ENCODE results near the gene STX8.

STX8 gene

DNA sequence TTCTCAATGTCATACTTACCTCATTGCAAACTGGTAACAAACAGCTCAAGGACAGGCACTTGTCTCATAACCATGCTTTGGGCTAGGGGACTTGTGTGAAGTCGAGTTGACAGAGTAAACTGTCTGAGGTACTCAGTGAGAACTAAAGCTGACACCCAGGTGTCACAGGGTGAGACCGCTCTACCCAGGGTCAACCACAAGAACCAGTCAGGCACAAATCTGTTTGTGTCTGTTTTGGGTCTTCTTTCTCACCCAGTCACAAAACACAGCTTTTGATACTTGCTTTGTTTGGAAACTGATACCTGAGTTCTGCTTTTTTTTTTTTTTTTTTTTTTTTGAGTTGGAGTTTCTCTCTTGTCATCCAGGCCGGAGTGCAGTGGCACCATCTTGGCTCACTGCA, 161.1 kb downstream of the STX8 start:
- Histone ChIP-seq H3K9me3 (ENCODE audit: insufficient read depth, low read length) (no peaks in the 10 kb centered on the region), H2AFZ (ENCODE audit: low read depth, low read length) (no peak overlapping the region), H3K36me3 (replicated peaks; ENCODE audit: low read depth, low read length) (no peaks in the 10 kb centered on the region), H3K27ac (ENCODE audit: low read length) (no peak overlapping the region), H3K4me1 (ENCODE audit: low read length) (peaks cover 4% of the 10 kb centered on the region), H3K4me3 (ENCODE audit: low read length) (no peak overlapping the region), H4K20me1 (ENCODE audit: insufficient read depth, low read length) (no peaks in the 10 kb centered on the region), H3K9ac (ENCODE audit: low read length) (no peak overlapping the region), H3K27me3 (ENCODE audit: low read depth, low read length) (no peaks in the 10 kb centered on the region), H3K4me2 (ENCODE audit: low read length) (no peak overlapping the region), H3K79me2 (ENCODE audit: low read length) (no peaks in the 10 kb centered on the region)
- TF ChIP-seq EZH2phosphoT487 (IDR thresholded peaks at IDR 0.05; ENCODE audit: low read depth), result no peak
- TF ChIP-seq, protein P1, sequence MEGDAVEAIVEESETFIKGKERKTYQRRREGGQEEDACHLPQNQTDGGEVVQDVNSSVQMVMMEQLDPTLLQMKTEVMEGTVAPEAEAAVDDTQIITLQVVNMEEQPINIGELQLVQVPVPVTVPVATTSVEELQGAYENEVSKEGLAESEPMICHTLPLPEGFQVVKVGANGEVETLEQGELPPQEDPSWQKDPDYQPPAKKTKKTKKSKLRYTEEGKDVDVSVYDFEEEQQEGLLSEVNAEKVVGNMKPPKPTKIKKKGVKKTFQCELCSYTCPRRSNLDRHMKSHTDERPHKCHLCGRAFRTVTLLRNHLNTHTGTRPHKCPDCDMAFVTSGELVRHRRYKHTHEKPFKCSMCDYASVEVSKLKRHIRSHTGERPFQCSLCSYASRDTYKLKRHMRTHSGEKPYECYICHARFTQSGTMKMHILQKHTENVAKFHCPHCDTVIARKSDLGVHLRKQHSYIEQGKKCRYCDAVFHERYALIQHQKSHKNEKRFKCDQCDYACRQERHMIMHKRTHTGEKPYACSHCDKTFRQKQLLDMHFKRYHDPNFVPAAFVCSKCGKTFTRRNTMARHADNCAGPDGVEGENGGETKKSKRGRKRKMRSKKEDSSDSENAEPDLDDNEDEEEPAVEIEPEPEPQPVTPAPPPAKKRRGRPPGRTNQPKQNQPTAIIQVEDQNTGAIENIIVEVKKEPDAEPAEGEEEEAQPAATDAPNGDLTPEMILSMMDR (IDR thresholded peaks at IDR 0.05; ENCODE audit: low read depth, low read length), result no peak

DNA sequence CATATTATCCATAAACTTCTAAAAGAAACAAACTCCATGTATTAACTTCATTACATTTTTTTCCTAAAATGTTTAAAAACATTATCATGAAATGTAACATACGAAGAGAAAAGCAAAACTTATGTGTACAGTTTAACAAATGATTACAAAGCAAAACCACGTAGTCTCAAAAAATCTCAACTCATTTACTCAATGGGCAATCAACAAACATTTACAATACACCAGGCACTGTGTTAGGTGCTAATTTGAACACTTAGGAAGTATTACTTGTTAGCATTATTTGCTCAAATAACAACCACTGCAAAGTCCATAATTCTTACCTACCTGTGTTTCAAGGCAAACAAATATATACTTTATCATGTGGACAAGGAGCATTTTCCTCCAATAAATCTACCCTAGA, 164.9 kb downstream of the STX8 start:
- Histone ChIP-seq H3K79me2 (ENCODE audit: low read length) (no peaks in the 10 kb centered on the region), H3K9ac (ENCODE audit: low read length) (no peak overlapping the region), H3K4me1 (ENCODE audit: low read length) (peaks cover 4% of the 10 kb centered on the region), H3K4me2 (ENCODE audit: low read length) (no peak overlapping the region), H4K20me1 (ENCODE audit: insufficient read depth, low read length) (no peaks in the 10 kb centered on the region), H3K27ac (ENCODE audit: low read length) (no peak overlapping the region), H3K27me3 (ENCODE audit: low read depth, low read length) (no peaks in the 10 kb centered on the region), H2AFZ (ENCODE audit: low read depth, low read length) (no peak overlapping the region), H3K36me3 (replicated peaks; ENCODE audit: low read depth, low read length) (no peaks in the 10 kb centered on the region), H3K9me3 (ENCODE audit: insufficient read depth, low read length) (no peaks in the 10 kb centered on the region), H3K4me3 (ENCODE audit: low read length) (no peak overlapping the region)
- TF ChIP-seq, protein P1 (IDR thresholded peaks at IDR 0.05; ENCODE audit: low read depth, low read length), result no peak
- no peak for TF ChIP-seq EZH2phosphoT487 (IDR thresholded peaks at IDR 0.05; ENCODE audit: low read depth)

DNA sequence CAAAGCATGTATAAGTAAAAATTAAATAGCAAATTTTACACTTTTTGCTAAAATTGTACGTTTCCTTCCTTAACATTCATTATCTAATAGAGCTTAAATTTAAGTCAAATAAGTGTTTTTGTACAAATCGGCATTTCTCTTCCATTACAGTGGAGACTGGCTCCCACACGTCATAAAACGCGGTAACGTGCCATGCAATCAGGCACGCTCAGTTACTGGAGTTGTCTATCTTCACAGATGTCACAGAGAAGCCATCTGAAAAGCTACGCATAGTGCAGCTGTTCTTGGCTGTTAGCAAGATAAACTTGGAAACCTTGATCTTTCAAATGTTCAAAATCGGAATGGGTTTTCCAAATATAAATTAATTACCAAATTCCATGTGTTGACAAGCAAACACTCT, 165.3 kb downstream of the STX8 start:
- TF ChIP-seq EZH2phosphoT487 (IDR thresholded peaks at IDR 0.05; ENCODE audit: low read depth), result no peak
- TF ChIP-seq, protein P1 (IDR thresholded peaks at IDR 0.05; ENCODE audit: low read depth, low read length), result no peak
- H3K9ac ChIP-seq (ENCODE audit: low read length), result no peak overlapping the region
- H2AFZ ChIP-seq (ENCODE audit: low read depth, low read length), result no peak overlapping the region
- H3K9me3 ChIP-seq (ENCODE audit: insufficient read depth, low read length), result no peaks in the 10 kb centered on the region
- H3K4me2 ChIP-seq (ENCODE audit: low read length), result no peak overlapping the region
- no peak overlapping the region for H3K4me3 ChIP-seq (ENCODE audit: low read length)
- no peak overlapping the region for H3K27ac ChIP-seq (ENCODE audit: low read length)
- no peaks in the 10 kb centered on the region for H4K20me1 ChIP-seq (ENCODE audit: insufficient read depth, low read length)
- peaks cover 4% of the 10 kb centered on the region for H3K4me1 ChIP-seq (ENCODE audit: low read length)
- H3K79me2 ChIP-seq (ENCODE audit: low read length), result no peaks in the 10 kb centered on the region
- H3K27me3 ChIP-seq (ENCODE audit: low read depth, low read length), result no peaks in the 10 kb centered on the region
- H3K36me3 ChIP-seq (replicated peaks; ENCODE audit: low read depth, low read length), result no peaks in the 10 kb centered on the region

DNA sequence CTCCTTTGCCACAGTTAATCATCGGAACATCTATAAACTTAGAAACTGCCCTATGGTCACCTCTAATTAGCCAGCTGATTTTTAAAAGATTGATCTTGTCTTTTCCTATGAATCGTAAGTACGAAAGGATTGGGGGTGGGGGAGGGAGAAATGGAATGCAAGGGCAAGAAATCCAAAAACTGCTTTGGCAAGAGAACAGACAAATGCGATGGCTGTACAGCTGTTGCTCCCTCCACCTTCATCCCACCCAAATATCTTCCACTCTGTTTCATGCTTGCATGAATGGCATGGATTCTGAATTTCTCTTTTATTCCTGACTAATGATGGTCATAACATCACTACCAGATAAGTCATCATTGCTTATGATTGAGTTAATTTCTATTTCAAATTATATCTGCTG, 165.7 kb downstream of the STX8 start:
- Histone ChIP-seq H3K4me1 (ENCODE audit: low read length) (peaks cover 7% of the 10 kb centered on the region), H3K27ac (ENCODE audit: low read length) (no peak overlapping the region), H3K4me2 (ENCODE audit: low read length) (no peak overlapping the region), H2AFZ (ENCODE audit: low read depth, low read length) (no peak overlapping the region), H3K79me2 (ENCODE audit: low read length) (no peaks in the 10 kb centered on the region), H3K4me3 (ENCODE audit: low read length) (no peak overlapping the region), H3K9ac (ENCODE audit: low read length) (no peak overlapping the region), H4K20me1 (ENCODE audit: insufficient read depth, low read length) (no peaks in the 10 kb centered on the region), H3K9me3 (ENCODE audit: insufficient read depth, low read length) (no peaks in the 10 kb centered on the region), H3K27me3 (ENCODE audit: low read depth, low read length) (no peaks in the 10 kb centered on the region), H3K36me3 (replicated peaks; ENCODE audit: low read depth, low read length) (no peaks in the 10 kb centered on the region)
- TF ChIP-seq EZH2phosphoT487 (IDR thresholded peaks at IDR 0.05; ENCODE audit: low read depth), result no peak
- TF ChIP-seq, protein P1 (IDR thresholded peaks at IDR 0.05; ENCODE audit: low read depth, low read length), result no peak
